Stimulated activated CD4-positive, alpha-beta T cell treated with anti-CD3 and anti-CD28 coated beads, Interleukin-12 subunit alpha, Interleukin-12 subunit beta, amount 100 ng/mL, for 24 hours (primary cell): ENCODE results near the gene PCSK4.
"Not testable (repeated sequence)": the region's sequence is repeated elsewhere in the genome, so short reads cannot be mapped to it uniquely, and the experiment has no call there.

Source experiments
- DNase-seq, 2 experiments: peaks; one replicate each; pipeline ENCODE4 v3.0.0-alpha.2; 2020; ENCODE audit warnings: low read depth in 2 of 2

The PCSK4 gene

GRCh38 chr19:1490311-1491113, at the start of gene PCSK4:
TSS of gene PCSK4 (minus strand) at chr19:1490350. CDS start at chr19:1490346, 4 bp downstream.
- DNase-seq = peak; percentile 97 to 99

GRCh38 chr19:1539749-1540148, 49.6 kb upstream of the PCSK4 start:
- DNase-seq = not testable (repeated sequence)

GRCh38 chr19:1538978-1539377, 48.8 kb upstream of the PCSK4 start:
- no peak for DNase-seq

- DNase-seq = not testable (repeated sequence)
Observed at GRCh38 chr19:1535699-1536098, 45.5 kb upstream of the PCSK4 start.

GRCh38 chr19:1534972-1535371, 44.8 kb upstream of the PCSK4 start:
- DNase-seq = no peak

GRCh38 chr19:1533510-1534150, 43.5 kb upstream of the PCSK4 start:
- DNase-seq = no peak

GRCh38 chr19:1532003-1532402, 41.9 kb upstream of the PCSK4 start:
- no peak for DNase-seq

GRCh38 chr19:1531587-1531986, 41.4 kb upstream of the PCSK4 start:
- no peak for DNase-seq

GRCh38 chr19:1530856-1531255, 40.7 kb upstream of the PCSK4 start:
- DNase-seq = not testable (repeated sequence)

- no peak for DNase-seq
Observed at GRCh38 chr19:1529430-1529816, 39.3 kb upstream of the PCSK4 start.

GRCh38 chr19:1528596-1529429, 38.7 kb upstream of the PCSK4 start:
- no peak for DNase-seq

- DNase-seq = no peak
Observed at GRCh38 chr19:1527650-1528309, 37.6 kb upstream of the PCSK4 start.

GRCh38 chr19:1526979-1527649, 37.0 kb upstream of the PCSK4 start:
- no peak for DNase-seq

- no peak for DNase-seq
Observed at GRCh38 chr19:1526066-1526778, 36.1 kb upstream of the PCSK4 start.

- DNase-seq = no peak
Observed at GRCh38 chr19:1525343-1525742, 35.2 kb upstream of the PCSK4 start.

- no peak for DNase-seq
Observed at GRCh38 chr19:1524972-1525325, 34.8 kb upstream of the PCSK4 start.

GRCh38 chr19:1524287-1524971, 34.3 kb upstream of the PCSK4 start:
- no peak for DNase-seq

GRCh38 chr19:1523412-1524286, 33.5 kb upstream of the PCSK4 start, which contains the start of gene PLK5:
TSS of gene PLK5 (plus strand) at chr19:1524077. CDS start at chr19:1526997, 2,920 bp downstream.
- DNase-seq = no peak

GRCh38 chr19:1522838-1523237, 32.7 kb upstream of the PCSK4 start:
- DNase-seq = no peak
